Measurements from ENCODE around the gene C18orf32. TPM values are rescaled to one million over a fixed set of nuclear protein-coding genes. Genes with fewer than 3 reads are reported as not detected.

Gene C18orf32
- total RNA-seq, 4 donors from 2014 or later = 8.3 to 51.3 (median 26.5) TPM

- Histone ChIP-seq H3K4me1 (peaks cover 0 to 30% (median 11%) of the 10 kb centered on the region in 4 donors), H3K27ac (peak overlapping the region; percentile 93 to 98 (median 97)), H3K36me3 (peaks cover 0 to 44% (median 0%) of the 10 kb centered on the region in 3 donors), H3K27me3 (no peaks in the 10 kb centered on the region), H3K9me3 (no peaks in the 10 kb centered on the region), H3K4me3 (peak overlapping the region; percentile 57 to 89 (median 78))
- no peak for TF ChIP-seq CTCF (IDR thresholded peaks at IDR 0.05)
- TF ChIP-seq POLR2A (IDR thresholded peaks at IDR 0.05) = no peak
- DNase-seq = no peak
These were observed 777 bp upstream of the C18orf32 start for GRCh38 chr18:49487711-49488310.

DNA sequence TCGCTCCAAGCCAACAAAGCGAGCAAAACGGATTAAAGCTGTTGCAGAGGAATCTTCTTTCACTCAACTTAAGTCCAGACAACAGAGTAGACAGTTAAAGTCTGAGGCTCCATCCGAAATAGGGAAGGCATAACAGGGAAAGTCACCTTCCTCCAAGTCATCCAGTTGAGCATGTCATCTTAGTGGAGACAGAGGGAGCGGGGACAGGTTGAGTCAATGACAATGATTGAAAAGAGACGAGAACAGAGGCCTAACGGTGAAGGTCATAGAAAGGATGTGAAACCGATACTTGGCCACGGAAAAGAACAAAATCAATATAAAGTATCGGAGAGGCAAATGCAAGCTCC lies 455 bp downstream of the C18orf32 start:
- peaks cover 0 to 55% (median 0%) of the 10 kb centered on the region in 3 donors for H3K36me3 ChIP-seq
- peak overlapping the region; percentile 93 to 98 (median 97) for H3K27ac ChIP-seq
- H3K4me3 ChIP-seq = peak overlapping the region; percentile 57 to 89 (median 78)
- H3K4me1 ChIP-seq = peaks cover 0 to 30% (median 11%) of the 10 kb centered on the region in 4 donors
- DNase-seq = no peak
- H3K27me3 ChIP-seq = no peaks in the 10 kb centered on the region
- H3K9me3 ChIP-seq = no peaks in the 10 kb centered on the region
- TF ChIP-seq CTCF (IDR thresholded peaks at IDR 0.05) (peak in 1 of 6 experiments; percentile 0), POLR2A (IDR thresholded peaks at IDR 0.05) (no peak)

- H3K4me1 ChIP-seq = peaks cover 0 to 26% (median 10%) of the 10 kb centered on the region in 4 donors
- H3K4me3 ChIP-seq = peak overlapping the region; percentile 57 to 89 (median 78)
- H3K27me3 ChIP-seq = no peaks in the 10 kb centered on the region
- peaks cover 0 to 59% (median 0%) of the 10 kb centered on the region in 3 donors for H3K36me3 ChIP-seq
- H3K27ac ChIP-seq = peak overlapping the region; percentile 93 to 98 (median 97)
- no peak for DNase-seq
- no peaks in the 10 kb centered on the region for H3K9me3 ChIP-seq
- no peak for TF ChIP-seq POLR2A (IDR thresholded peaks at IDR 0.05)
- TF ChIP-seq CTCF (IDR thresholded peaks at IDR 0.05) = no peak
These were observed 900 bp downstream of the C18orf32 start for GRCh38 chr18:49486134-49486533.

DNA sequence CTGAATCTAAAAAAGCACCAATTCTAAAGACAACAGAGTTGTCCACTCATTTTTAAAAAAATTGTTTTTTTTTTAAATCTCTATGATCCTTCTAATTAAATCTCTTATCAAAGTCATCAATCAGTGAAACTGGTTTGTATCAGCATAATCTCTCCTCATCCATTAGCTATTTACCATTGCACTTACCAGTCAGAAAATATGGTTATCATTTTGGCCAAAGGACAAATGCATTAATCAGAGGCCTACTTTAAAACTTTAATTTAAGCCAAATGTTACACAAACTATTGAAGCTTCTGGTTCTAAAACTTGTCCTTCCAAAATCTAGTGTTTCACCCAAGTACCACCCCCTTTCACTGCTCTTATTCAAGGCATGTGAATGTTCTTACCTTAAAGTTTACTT lies 3.8 kb downstream of the C18orf32 start:
- no peak for TF ChIP-seq POLR2A (IDR thresholded peaks at IDR 0.05)
- TF ChIP-seq CTCF (IDR thresholded peaks at IDR 0.05) = no peak
- H3K4me1 ChIP-seq = peaks cover 0 to 18% (median 5%) of the 10 kb centered on the region in 4 donors
- no peaks in the 10 kb centered on the region for H3K27me3 ChIP-seq
- no peaks in the 10 kb centered on the region for H3K9me3 ChIP-seq
- no peak overlapping the region for H3K4me3 ChIP-seq
- no peak overlapping the region for H3K27ac ChIP-seq
- DNase-seq = no peak
- peaks cover 0 to 52% (median 0%) of the 10 kb centered on the region in 3 donors for H3K36me3 ChIP-seq

DNA sequence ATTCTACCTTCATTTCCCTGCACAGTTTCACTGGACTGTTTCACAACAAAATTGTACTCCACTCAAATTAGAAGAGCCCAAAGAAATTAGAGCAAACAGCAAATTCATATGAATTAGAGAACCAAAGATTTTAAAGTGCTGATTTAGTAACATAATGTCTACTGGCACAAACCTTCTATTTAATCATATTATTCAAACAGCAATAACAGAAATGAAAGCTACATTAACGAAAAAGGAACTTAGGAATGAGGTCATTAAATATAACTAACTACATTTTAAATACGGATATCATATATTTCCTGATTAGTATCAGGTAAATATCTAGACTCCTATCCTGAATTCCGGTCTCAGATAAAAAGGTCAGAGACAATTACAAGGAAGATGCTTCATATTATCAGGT lies 5.1 kb downstream of the C18orf32 start:
- Histone ChIP-seq H3K4me1 (peaks cover 0 to 18% (median 3%) of the 10 kb centered on the region in 4 donors), H3K27ac (no peak overlapping the region), H3K4me3 (no peak overlapping the region), H3K9me3 (no peaks in the 10 kb centered on the region), H3K27me3 (no peaks in the 10 kb centered on the region), H3K36me3 (peaks cover 0 to 46% (median 0%) of the 10 kb centered on the region in 3 donors)
- TF ChIP-seq CTCF (IDR thresholded peaks at IDR 0.05) = no peak
- no peak for TF ChIP-seq POLR2A (IDR thresholded peaks at IDR 0.05)
- no peak for DNase-seq

Data from Peyer's patch (tissue), 4 donors.